Cerebellar nuclear complex (tissue), 1 donor: ENCODE measurements around the gene CPLX1.

Experiments
- DNase-seq, 2 experiments: peaks; one replicate each; lab custom pipeline; 2025; lab: John Stamatoyannopoulos, UW

The CPLX1 gene

DNA sequence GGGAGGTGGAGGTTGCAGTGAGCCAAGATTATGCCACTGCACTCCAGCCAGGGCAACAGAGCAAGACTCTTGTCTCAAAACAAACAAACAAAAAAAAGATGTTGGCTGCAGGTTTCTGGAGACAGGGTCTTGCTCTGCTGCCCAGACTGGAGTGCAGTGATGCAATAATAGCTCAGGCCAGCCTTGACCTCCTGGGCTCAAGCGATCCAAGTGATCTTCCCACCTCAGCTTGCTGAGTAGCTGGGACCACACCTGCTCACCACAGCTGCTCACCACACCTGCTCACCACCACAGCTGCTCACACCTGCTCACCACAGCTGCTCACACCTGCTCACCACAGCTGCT lies 29.9 kb upstream of the CPLX1 start:
- DNase-seq, result no peak

DNA sequence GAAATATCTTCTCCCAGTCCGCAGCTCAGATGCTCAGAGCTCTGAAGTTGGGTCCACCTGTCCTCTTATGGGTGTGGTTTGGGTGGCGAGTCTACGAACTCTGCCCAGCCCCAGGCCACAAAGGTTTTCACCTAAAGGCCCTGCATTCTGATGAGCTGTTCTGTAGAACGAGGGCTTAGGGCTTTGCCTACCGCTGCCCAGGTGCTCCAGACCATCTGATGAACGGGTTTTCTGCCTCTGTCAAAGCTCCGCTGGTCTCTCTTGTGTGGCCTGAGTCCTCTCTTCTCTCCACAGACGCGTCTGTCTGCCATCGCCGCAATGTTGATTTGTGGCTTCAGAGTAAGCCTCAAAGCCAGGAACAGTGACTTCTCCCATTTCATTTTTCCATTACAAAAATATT lies 28.4 kb upstream of the CPLX1 start:
- no peak for DNase-seq

DNA sequence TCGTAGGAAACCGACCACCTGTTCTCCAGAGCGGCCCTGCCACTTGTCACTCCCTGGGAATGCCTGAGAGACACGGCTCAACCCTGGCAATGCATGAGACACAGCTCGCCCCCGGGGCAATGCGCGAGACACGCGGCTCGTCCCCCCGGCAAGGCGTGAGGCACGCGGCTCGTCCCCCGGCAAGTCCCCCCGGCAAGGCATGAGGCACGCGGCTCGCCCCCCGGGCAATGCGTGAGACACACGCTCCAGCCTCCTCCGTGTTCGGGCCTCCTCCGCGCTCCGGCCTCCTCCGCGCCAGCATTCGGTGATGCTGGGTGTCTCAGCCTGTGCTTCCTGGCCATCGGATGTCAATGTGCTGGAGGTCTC lies 27.5 kb upstream of the CPLX1 start:
- no peak for DNase-seq

DNA sequence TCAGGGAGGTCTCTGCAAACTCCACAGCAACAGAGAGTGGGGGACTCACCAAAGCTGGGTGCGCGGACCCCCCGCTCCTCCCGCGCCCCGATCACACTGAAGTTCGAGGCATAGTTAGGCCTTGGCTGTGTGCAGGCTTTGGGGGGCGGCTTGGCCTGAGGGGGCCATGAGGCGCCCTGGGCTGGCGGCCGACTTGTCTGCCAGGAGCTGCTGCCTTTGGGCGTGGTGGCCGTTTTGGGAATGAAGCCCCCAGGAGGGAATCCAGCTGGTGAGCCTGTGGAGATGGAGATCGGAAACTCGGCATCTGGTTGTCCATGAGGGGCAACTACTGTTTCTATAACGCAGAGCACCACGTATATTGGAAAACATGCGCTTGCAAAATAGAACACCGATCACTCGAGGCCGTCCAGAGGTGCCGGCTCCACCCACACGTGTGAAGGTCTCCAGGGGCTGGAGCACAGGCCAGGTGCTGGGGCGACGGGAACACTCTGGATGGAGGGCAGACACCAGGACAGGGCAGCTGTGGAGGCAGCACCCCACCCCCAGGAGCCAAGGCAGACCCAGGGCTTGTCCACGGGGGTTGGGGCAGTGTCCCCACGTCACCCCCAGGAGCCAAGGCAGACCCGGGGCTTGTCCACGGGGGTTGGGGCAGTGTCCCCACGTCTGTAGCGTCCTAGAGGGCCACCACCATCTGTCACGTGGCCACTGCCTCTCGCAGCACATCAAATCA lies 25.9 kb upstream of the CPLX1 start:
- no peak for DNase-seq

DNA sequence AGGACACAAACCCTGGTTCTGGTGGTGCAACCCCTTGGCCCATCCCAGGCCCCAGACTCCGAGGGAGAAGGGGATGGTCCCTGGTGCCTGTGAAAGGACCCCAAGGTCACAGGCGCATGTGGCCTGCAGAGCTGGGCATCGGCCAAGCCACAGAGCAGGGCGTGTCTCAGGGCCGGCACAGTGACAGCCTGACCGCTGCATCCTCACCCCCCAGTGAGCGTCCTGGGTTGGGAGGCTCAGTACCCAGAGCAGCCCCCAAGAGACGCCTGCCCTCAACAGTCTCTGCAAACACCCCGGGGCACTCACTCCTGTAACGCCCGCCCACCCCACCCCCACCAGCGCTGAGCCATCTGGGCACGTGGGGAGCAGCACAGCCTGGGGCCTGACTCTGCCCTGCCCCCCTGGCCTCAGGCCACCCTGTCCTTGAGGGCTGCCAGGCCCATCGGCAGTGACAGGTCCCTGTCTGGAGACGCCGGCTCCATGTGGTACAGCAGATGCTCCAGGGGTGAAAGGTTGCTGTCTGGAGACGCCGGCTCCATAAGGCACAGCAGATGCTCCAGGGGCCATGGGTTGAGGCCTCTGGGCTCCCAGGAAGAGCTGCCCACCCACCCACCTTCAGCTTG lies 24.5 kb upstream of the CPLX1 start:
- no peak for DNase-seq

DNA sequence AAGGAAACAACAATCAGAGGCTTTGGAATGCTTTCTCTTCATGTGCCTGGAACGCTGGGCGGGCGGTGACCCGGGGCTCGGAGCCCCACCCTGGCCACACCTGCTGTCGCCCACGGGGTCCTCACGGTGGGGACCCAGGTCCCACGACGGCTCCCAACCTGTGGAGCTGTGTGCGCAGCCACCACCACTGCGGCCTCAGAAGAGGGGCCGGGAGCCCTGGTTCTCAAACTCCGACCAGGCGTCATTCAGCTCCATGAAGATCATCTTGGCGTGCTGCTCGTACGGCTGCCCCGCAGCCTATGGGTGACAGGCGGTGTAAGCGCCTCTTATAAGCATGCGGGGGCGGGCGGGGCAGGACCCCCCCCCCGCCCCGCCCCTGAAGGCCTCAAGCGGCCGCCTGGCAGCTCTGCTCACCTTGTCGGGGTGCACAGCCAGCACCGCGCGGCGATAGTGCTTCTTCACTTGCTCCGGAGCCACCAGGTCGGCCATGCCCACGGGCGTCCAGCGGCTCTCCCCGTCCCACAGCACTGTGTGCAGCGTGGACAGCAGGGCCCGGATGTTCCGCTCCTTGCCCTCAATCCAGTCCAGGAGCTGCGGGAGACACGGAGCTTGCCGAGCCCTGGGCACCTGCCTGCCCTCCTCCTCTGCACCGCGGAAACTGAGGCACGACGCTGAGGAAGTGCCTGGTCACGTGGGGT lies 23.7 kb upstream of the CPLX1 start:
- DNase-seq, result no peak

DNA sequence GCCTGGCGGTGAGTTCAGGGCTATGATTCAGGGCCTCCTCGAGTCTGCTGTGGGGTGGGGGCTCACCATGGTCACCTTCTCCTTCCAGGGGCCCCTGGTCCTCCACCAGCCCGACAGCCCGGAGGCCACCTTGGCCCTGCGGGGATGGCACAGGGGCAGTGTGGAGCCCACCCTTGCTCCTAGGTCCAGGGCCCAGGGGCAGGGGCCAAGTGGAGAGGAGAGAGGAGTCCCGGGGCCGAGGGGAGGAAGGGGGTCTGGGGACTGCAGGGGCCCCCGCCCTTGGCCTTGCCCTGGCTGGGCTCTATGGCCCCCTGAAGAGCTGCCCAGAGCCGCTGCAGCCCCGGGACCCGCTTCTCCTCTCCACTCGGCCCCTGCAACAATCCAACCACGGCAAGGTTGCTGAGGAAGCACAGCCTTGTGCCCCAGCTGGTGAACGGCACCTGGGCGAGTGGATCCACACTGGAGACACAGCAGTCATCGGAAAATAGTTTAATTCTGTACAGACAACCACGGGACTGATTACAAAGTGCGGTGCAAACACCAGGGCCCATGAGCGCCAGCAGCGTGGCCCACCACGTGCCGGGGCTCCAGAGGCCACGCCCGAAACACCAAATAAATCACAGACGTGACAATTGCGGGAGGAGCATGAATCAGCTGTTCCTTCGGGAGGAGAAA lies 23.0 kb upstream of the CPLX1 start:
- DNase-seq, result no peak

DNA sequence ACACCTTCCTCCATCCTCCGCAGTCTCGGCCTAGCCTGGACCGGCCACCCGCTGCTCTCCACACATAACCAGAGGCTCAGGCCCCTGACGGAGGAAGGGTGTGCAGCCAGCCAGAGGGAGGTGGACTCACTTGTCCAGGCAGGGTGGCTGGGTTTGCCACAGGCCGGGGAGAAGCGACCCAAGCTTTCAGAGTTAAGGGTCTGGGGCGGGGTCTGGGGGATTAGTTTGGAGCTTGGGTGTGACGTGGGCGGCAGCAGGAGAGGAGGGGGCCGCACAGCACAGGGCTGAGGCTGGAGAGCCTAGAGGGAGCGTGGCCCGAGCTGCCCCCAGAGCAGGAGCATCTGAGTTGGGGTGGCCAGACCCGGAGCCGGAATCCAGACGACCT lies 22.4 kb upstream of the CPLX1 start:
- DNase-seq, result no peak

DNA sequence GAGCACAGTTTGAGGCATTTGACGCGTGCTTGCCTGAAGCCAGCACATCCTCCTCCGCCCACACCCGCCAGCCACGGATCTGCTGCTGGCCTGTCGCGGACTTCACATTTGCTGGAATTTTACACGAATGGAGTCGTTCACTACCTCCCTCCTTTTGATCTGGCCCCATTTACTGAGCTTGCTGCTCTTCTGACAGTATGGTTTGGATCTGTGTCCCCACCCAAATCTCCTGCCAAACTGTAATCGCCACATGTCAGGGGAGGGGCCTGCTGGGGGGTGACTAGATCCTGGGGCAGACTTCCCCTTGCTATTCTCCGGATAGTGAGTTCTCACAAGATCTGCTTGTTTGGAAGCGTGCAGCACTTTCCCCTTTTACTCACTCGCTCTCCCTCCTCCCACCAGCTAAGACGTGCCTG lies 19.9 kb upstream of the CPLX1 start:
- no peak for DNase-seq

DNA sequence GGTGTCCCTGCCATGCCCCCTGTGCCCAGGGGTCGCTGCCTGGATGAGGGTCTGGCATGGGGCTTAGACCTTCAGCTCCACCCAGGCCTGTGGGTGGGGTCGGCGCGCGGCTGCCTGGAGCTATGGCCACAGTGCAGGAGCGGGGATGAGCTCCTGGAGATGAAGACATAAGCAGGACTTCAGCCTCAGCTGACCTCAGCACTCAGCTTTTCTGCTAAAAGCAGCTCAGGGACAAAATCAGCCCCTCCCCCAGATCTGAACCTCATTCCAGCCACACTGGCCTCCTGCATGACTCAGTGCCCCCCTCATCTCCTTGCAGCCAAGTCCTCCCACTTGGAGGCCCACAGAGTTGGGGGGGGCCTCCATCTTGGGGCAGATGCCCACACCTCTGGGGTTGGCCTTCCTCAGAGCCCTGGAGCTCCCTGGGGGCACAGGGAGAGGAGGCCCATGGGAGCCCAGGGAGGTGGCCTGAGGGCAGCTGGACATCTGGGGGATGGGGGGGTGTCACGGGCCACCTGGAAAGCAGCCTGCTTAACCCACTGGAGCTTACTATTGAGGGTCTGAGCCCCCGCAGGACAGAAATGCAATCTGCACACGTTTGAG lies 19.4 kb upstream of the CPLX1 start:
- DNase-seq, result no peak

DNA sequence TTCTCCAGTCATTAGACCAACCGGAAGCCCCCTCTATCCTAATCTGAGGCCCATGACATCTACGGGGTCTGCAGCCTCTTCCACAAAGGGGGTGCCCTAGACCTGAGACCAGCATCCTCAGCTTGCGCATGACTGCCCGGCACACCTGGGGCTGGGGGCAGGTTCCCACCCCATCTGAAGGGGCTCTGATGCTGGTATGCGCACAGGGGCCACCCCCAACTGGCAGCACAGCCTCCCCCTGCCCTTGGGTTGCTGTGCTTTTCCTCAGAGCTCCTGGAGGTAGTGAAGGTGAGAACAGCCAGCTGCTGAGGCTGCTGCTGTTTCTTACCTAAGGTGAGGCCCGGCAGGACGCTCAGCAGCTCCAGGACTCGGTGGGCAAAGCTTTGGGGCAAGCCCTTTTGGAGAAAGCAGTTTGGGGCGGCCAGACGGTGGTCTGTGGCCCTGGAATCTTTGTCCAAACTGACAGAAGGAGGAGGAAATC lies 18.9 kb upstream of the CPLX1 start:
- DNase-seq, result no peak

DNA sequence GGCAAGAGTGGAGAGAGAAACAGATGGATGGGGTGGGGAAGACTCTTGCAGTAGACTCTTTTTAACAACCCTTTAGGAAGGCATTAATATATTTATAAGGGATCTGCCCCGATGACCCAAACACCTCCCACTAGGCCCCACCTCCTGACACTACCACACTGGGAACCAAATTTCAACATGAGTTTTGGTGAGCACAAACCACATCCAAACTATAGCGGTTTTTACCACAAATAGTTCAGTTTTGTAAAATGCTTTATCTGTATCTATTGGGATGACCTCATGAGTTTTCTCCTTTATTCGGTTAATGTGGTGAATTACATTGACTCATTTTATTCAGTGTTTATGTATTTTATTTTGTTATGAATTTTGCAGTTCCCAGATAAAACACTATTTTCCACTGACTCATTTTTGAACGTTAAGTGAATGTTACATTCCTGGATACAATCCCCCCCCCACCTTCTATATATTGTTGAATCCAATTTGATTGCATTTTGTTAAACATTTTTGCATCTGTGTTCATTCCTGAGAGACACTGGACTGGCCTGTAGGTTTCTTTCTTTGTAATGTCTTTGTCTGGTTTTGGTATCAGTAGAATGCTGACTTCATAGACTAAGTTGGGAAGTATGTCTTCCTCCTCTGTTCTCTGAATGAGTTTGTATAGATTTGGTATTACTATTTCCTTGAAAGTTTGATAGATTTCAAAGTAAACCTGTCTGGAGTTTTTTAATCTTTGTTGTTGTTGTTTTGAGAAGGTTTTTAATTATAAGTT lies 13.9 kb upstream of the CPLX1 start:
- DNase-seq, result no peak

DNA sequence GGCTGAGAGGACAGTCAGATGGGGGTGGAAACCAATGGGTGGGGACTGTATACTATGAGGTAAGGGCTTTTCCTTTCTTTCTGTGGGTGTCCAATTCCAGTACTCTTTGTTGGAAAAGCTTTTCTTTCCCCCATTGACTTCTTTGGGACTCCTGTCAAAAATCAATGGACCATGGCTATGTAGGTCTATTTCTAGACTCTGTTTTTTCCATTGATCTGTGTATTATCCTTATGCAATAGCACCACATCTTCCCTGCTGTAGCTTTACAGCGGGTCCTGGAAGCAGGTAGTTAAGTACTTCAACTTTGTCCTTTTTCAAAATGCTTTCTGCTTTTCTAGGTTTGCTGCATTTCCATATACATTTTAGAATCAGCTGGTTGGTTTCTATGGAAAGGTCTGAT lies 11.8 kb upstream of the CPLX1 start:
- DNase-seq, result no peak

DNA sequence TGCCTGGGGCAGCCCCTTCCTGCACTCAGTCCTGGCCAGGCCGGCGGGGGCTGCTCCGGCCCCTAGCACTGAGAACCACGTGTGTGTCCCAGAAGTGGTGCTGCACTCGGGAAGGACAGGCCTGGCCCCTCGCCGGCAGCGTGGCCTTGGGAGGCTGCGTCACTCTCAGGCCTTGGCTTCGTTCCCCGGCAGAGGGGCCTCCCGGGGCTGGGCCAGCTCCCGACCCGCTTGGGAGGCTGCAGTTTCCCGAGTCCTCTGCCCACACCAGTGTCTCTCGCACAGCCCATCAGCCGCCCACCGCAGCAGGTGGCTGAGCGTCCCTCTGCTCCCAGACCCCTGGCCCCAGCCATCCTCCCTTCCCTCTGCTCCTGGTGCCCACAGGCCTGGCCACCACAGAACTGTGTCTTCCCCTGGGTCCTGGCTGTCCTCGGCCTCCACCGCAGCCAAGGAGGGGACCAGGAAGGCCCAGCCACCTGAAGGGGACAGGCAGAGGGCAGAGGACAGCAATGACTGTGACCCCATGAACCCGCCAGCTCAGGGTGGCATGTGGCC lies 10.9 kb upstream of the CPLX1 start:
- DNase-seq, result no peak

DNA sequence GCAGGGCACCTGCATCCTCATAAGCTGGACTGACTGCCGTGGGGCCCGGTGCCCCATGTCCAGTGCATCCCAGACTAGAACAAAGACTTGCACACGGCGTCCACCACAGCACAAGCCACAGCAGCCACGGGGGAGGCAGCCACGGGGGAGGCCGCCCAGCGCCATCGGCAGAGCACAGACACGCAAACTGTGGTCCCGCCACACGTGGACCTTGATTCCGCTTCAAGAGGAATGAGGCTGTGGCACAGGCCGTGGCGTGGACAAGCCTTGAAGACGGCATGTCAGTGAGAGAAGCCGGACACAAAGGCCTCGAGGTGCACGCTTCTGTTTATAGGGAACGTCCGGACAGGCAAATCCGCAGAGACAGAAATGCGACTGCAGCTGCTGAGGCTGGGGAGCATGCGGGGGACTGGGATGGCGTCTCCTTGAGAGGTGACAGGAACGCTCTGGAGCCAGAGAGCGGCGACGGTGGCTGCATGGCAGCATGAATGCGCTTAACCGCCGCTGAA lies 10.1 kb upstream of the CPLX1 start:
- DNase-seq, result no peak

DNA sequence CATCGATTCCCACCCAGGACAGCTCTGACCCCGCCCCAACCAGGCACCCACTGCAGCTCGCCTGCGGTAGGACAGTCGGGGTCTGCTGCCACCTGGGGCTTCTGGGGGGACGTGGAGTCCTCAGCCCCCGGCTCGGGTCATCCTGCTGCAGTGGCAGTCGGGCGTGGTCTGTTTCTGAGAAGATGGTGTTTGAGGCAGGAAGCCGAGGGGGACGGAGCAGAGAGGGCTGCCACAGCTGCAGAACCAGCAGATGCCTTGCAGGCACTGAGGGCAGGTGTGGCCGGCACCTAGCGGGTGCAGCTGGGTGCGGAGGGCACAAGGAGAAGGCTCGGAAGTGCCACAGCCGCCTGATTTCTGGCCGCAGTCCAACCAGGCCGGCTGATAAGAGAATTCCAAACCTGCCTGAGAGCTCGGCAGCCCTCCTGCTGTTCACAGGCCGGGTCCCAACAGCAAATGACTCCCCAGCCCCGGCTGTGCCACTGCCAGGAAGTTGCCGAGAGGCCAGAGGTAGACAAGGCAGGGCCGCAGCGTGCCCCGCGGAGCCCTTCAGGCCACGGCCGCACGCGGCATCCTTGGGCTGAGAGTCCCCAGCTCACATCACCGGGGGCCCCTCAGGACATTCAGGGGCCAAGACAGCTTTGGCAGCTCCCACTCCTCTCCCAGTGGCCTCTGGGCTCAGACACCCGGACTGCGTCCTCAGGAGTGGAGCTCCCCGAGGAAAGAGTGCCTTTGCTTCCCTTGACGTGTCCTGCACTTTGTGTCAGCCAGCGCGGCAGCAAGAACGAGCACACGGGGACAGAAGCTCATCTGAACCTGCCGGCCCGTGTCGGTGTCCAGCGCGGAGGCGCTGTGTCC lies 9.4 kb upstream of the CPLX1 start:
- no peak for DNase-seq

DNA sequence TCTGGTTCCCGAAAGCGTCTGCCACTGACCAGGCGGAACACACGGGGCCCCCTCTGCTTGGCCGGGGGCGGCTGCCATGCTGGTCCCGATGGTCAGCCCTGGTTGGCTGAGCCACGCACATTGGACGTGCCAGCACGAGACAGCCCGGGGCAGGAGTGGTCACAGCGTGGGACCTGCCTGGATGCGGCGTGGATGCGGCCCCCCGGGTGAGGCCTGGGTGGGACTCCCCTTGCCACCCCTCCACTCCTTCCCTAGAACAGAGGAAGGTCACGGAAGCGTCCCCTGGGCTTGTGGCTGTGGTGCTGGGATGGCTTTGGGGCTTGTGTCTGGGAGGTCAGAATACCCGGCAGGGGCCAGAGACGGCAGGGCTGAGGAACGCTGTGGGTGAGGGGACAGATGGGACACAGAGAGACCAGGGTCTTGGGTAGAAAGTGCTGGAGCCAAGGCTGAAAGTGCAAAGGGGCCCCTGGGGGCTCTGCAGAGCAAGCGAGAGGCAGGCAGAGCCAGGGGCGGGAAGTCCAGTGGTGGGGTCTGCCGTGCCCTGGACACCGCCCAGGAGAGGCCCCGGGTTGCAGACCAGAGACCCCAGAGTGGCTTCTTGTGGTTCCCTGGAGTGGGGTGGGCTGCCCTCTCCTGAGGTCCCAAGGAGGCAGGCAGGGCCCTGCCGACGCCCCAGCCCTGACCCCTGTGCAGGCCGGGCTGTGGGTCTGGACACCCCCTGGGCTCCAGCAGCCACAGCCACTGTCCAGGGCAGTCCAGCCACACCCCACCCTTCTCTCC lies 8.6 kb upstream of the CPLX1 start:
- DNase-seq, result no peak

DNA sequence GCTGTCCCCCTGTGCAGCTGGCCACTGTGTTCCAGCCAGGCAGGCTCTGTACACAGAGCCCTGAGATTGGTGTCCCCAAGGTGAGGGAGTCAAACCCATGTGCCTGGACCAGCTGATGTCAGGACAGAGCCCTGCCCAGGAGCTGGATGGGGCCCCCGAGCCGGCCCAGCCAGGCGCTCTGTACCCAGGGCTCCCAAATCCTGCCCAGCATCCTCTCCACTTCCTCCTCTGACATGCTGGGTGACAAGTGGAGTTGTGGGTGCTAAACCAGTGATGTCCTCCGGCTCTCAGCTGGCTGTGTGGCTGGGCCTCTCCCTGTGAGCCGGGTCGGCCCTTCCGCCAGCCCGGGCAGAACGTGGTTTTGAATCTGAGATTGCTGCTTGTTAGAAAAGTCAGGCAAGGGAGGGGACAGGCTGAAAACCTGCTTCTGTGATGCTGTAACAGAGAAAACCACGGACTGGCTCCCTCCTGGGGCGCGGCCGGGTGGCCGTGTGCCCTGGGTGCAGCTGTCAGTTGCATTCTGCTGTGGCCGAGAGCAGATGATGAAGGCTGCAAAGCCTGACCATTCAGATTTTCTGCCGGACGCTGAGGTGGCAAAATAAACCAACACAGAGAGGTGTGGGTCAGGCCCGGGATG lies 7.9 kb upstream of the CPLX1 start:
- no peak for DNase-seq

DNA sequence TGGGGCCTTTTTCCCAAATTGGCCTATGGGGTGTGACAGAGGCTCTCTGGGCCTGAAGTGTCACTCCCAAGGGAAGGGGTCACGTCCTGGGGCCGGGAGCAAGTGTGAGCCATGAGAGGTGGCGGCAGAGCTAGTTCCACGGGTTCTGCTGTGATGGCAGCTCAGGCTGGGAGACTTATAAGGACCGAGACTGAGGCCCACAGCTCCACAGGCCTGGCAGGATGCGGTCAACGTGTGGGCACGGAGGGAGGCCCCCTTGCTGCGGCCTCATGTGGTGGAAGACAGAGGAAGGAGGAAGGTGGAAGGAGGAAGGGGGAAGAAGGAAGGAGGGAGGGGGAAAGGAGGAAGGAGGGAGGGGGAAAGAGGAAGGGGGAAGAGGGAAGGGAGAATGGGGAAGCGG lies 7.2 kb upstream of the CPLX1 start:
- no peak for DNase-seq
